ENCODE measurements around the gene ATG16L1. TPM values are rescaled to one million over a fixed set of nuclear protein-coding genes. Genes with fewer than 3 reads are reported as not detected.

ATG16L1 gene
- total and polyA plus RNA-seq, 2 experiments from 2014 or later = 15.3 to 37.9 TPM

- peaks cover 12% of the 10 kb centered on the region for H3K4me1 ChIP-seq (ENCODE audit: insufficient read depth)
- H2AFZ ChIP-seq = no peak overlapping the region
- no peak overlapping the region for H3K4me2 ChIP-seq
- no peaks in the 10 kb centered on the region for H3K36me3 ChIP-seq (ENCODE audit: insufficient read depth)
- Mint-ChIP-seq H3K27me3 (ENCODE audit: insufficient read depth, low read depth, poor library complexity) (peaks cover 2% of the 10 kb centered on the region), H3K9me3 (no peaks in the 10 kb centered on the region), H3K27ac (no peak overlapping the region), H3K36me3 (ENCODE audit: low read depth) (no peaks in the 10 kb centered on the region), H3K4me3 (no peak overlapping the region), H3K4me1 (peaks cover 10% of the 10 kb centered on the region)
- no peaks in the 10 kb centered on the region for H3K79me2 ChIP-seq (replicated peaks; ENCODE audit: insufficient read depth)
- ATAC-seq (no peak), DNase-seq (ENCODE audit: low spot score) (no peak)
- H3K9me2 ChIP-seq (ENCODE audit: insufficient read depth) = peaks cover 4% of the 10 kb centered on the region; the same call in 1 of the 2 replicates
- no peaks in the 10 kb centered on the region for H3K27me3 ChIP-seq (ENCODE audit: insufficient read depth)
- TF ChIP-seq JUNB (IDR thresholded peaks at IDR 0.05; ENCODE audit: unreplicated experiment) (no peak), EZH2phosphoT487 (IDR thresholded peaks at IDR 0.05; ENCODE audit: unreplicated experiment) (no peak), CREB1 (CRISPR knock-in tag; IDR thresholded peaks at IDR 0.05; ENCODE audit: low read depth) (no peak), ZNF114 (CRISPR knock-in tag; IDR thresholded peaks at IDR 0.05) (no peak), REST (IDR thresholded peaks at IDR 0.05; ENCODE audit: unreplicated experiment) (no peak), STAT1 (IDR thresholded peaks at IDR 0.05; ENCODE audit: unreplicated experiment) (no peak), CTCF (conservative IDR thresholded peaks at IDR 0.05; ENCODE audit: low read depth in 2 of 2) (no peak), POLR2AphosphoS5 (IDR thresholded peaks at IDR 0.05; ENCODE audit: low read depth) (no peak), EZH2 (IDR thresholded peaks at IDR 0.05; ENCODE audit: low read depth, unreplicated experiment) (no peak), NANOG (IDR thresholded peaks at IDR 0.05; ENCODE audit: borderline replicate concordance) (no peak), ETS1 (IDR thresholded peaks at IDR 0.05) (no peak), ZNF331 (CRISPR knock-in tag; IDR thresholded peaks at IDR 0.05; ENCODE audit: low read depth) (no peak), ZNF462 (CRISPR knock-in tag; IDR thresholded peaks at IDR 0.05) (no peak)
- no peak overlapping the region for H3K4me3 ChIP-seq
- no peaks in the 10 kb centered on the region for H3F3A ChIP-seq (replicated peaks; ENCODE audit: low read depth)
- no peak overlapping the region for H3K27ac ChIP-seq (ENCODE audit: low read depth)
- H4K20me1 ChIP-seq (replicated peaks; ENCODE audit: insufficient read depth) = no peaks in the 10 kb centered on the region
Measured at GRCh38 chr2:233223059-233223894, 28.2 kb upstream of the ATG16L1 start.
